Measurements from ENCODE around the gene SLC25A19. TPM values are rescaled to one million over a fixed set of nuclear protein-coding genes. Genes with fewer than 3 reads are reported as not detected.

Gene SLC25A19
- total and polyA plus RNA-seq, 9 donors: 4.1 to 12.1 (median 7.4) TPM

GRCh38 chr17:75238020-75238580 lies 51.1 kb downstream of the SLC25A19 start:
- Histone ChIP-seq H3K36me3 (no peaks in the 10 kb centered on the region), H3K9me3 (no peaks in the 10 kb centered on the region), H3K27me3 (no peaks in the 10 kb centered on the region), H3K4me3 (no peak overlapping the region), H3K27ac (no peak overlapping the region), H3K4me1 (ENCODE audit: insufficient read depth) (no peaks in the 10 kb centered on the region)
- 73 to 83% (median 77%) methylated on average over 11 of the region's 11 CpGs for WGBS, 3 donors
- DNase-seq: no peak
- TF ChIP-seq POLR2A (IDR thresholded peaks at IDR 0.05): no peak
- no peak for TF ChIP-seq CTCF (IDR thresholded peaks at IDR 0.05)
- TF ChIP-seq EP300 (IDR thresholded peaks at IDR 0.05): no peak
- intact Hi-C loops (cut with DNase I): no loop called here

DNA sequence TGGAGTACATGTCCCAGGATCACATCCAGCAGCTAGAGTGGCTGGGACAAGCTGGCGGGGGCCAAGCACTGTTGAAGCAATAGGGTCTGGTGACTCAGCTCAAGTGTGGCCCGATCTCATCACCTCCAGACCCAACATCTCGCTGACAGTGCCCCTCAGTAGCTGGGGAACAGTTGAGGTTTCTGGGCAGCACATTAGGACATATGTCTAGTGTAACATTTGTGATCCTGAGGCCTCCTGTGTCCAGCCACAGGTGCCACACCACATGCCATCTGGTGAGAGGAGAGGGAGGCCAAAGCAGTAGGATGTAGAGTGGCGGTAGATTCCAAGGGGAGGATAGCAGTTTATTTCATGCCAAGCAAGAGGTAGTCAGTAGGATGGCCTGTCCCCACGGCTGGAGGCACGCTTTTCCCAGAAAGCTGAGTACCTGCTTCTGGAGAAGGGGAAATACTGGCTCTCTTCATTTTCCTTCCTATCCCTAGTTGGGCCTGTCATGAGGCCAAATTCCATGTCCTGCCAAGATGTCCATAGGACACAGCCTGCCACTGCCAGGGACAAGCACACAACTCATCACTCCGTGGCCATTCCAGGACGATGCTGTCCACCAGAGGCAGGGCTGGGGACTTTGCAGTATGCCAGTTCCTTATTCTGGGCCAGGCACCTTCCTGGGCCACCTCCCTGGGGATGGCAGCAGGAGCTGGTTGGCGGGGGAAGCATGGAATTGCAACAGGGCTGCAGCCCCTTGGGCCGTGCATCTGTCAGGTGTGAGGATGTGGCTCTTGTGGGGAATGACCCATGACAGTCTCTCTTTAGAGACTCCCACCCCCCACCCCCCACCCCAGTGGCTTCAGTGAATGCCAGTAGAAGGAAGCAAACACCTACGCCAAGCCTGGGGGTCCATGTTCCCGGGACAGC lies 51.9 kb downstream of the SLC25A19 start:
- intact Hi-C loops (cut with DNase I): no loop called here
- TF ChIP-seq EP300 (IDR thresholded peaks at IDR 0.05): no peak
- TF ChIP-seq POLR2A (IDR thresholded peaks at IDR 0.05): no peak
- no peak for TF ChIP-seq CTCF (IDR thresholded peaks at IDR 0.05)
- H3K36me3 ChIP-seq: no peaks in the 10 kb centered on the region
- no peak overlapping the region for H3K27ac ChIP-seq
- no peaks in the 10 kb centered on the region for H3K27me3 ChIP-seq
- no peak overlapping the region for H3K4me3 ChIP-seq
- no peaks in the 10 kb centered on the region for H3K9me3 ChIP-seq
- no peaks in the 10 kb centered on the region for H3K4me1 ChIP-seq (ENCODE audit: insufficient read depth)
- 73 to 75% (median 73%) methylated on average over 12 of the region's 12 CpGs for WGBS, 3 donors
- no peak for DNase-seq

DNA sequence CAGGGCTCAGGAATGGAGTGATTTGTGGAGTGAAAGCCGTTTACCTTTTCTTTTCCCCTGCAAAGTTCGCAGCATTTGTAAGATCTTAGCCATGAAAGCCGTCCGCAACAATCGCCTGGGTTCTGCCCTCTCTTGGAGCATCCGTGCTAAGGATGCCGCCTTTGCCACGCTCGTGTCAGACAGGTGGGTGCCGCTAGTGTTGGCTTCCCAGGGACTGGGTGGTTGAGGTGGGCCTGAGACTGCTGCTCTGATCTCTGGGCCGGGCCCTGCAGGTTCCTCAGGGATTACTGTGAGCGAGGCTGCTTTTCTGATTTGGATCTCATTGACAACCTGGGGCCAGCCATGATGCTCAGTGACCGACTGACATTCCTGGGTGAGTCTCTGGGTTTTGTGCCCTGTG lies 56.4 kb downstream of the SLC25A19 start:
- TF ChIP-seq CTCF (IDR thresholded peaks at IDR 0.05) (no peak), POLR2A (IDR thresholded peaks at IDR 0.05) (no peak), EP300 (IDR thresholded peaks at IDR 0.05) (no peak)
- Histone ChIP-seq H3K4me1 (ENCODE audit: insufficient read depth) (no peaks in the 10 kb centered on the region), H3K4me3 (no peak overlapping the region), H3K27ac (no peak overlapping the region), H3K9me3 (no peaks in the 10 kb centered on the region), H3K36me3 (no peaks in the 10 kb centered on the region), H3K27me3 (no peaks in the 10 kb centered on the region)
- intact Hi-C loops (cut with DNase I): no loop called here
- 92% methylated on average over 13 of the region's 13 CpGs for WGBS, 3 donors
- no peak for DNase-seq

DNA sequence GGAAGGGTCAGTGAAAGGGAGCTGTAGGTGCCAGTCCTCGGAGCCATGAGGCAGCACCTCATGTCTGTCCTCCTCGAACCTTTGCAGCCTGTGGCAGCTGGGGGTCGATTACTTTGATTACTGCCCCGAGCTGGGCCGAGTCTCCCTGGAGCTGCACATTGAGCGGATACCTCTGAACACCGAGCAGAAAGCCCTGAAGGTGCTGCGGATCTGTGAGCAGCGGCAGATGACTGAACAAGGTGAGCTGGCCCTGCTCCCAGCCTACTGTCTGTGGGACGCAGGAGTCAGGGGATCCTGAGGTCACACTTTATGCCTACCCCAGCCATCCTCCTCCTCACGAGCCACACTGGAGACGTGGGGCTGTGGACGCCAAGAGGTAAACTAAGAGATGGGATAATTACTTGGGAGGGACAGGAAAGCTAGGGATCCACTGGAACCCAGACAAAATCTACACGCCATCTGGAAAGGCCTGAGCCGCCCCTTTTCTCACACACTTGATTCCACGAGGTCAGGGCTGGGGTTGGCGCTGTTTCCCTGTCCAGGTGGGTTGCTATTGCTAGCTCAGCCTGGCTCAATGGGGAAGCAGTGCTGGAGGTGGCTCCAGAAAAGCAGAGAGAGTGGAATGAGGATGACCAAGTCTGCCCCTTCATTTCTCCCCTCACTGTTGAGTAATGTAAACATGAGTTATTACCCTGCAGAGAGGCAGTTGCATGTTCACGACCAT lies 57.3 kb downstream of the SLC25A19 start:
- H3K4me1 ChIP-seq (ENCODE audit: insufficient read depth): no peaks in the 10 kb centered on the region
- WGBS, 3 donors: 84 to 87% (median 85%) methylated on average over 18 of the region's 18 CpGs
- TF ChIP-seq EP300 (IDR thresholded peaks at IDR 0.05): no peak
- TF ChIP-seq POLR2A (IDR thresholded peaks at IDR 0.05): no peak
- TF ChIP-seq CTCF (IDR thresholded peaks at IDR 0.05): no peak
- no peak overlapping the region for H3K4me3 ChIP-seq
- no peak overlapping the region for H3K27ac ChIP-seq
- DNase-seq: no peak
- H3K27me3 ChIP-seq: no peaks in the 10 kb centered on the region
- intact Hi-C loops (cut with DNase I): no loop called here
- no peaks in the 10 kb centered on the region for H3K9me3 ChIP-seq
- H3K36me3 ChIP-seq: no peaks in the 10 kb centered on the region
